ENCODE data around the gene SLC7A1. TPM values are rescaled to one million over a fixed set of nuclear protein-coding genes. Genes with fewer than 3 reads are reported as not detected.

The SLC7A1 gene
- total RNA-seq, 3 donors from 2014 or later: 23.8 to 36.0 (median 28.0) TPM

- no peak overlapping the region for H3K4me3 ChIP-seq
- ATAC-seq: no peak
- no peaks in the 10 kb centered on the region for H3K9me3 ChIP-seq
- intact Hi-C loops (cut with DNase I, micrococcal nuclease): loop anchor here in 1 of 2 donors (10.0 kb wide), 1 partner anchor 209 kb away; no protein-coding TSS in a partner anchor
- no peaks in the 10 kb centered on the region for H3K4me1 ChIP-seq (ENCODE audit: low read depth)
- no peak for DNase-seq
- H3K36me3 ChIP-seq (ENCODE audit: low read depth): no peaks in the 10 kb centered on the region
- no peak for TF ChIP-seq CTCF (IDR thresholded peaks at IDR 0.05)
Observed at GRCh38 chr13:29505511-29505910, 90.0 kb downstream of the SLC7A1 start.

GRCh38 chr13:29504691-29505090, 90.8 kb downstream of the SLC7A1 start:
- no peak overlapping the region for H3K4me3 ChIP-seq
- DNase-seq: no peak
- ATAC-seq: no peak
- H3K4me1 ChIP-seq (ENCODE audit: low read depth): no peaks in the 10 kb centered on the region
- no peak for TF ChIP-seq CTCF (IDR thresholded peaks at IDR 0.05)
- intact Hi-C loops (cut with DNase I, micrococcal nuclease): loop anchor here in 1 of 2 donors (10.0 kb wide), 1 partner anchor 210 kb away; no protein-coding TSS in a partner anchor
- H3K36me3 ChIP-seq (ENCODE audit: low read depth): no peaks in the 10 kb centered on the region
- no peaks in the 10 kb centered on the region for H3K9me3 ChIP-seq

- DNase-seq (no peak), ATAC-seq (no peak)
- Histone ChIP-seq H3K9me3 (no peaks in the 10 kb centered on the region), H3K36me3 (ENCODE audit: low read depth) (no peaks in the 10 kb centered on the region), H3K4me3 (no peak overlapping the region), H3K4me1 (ENCODE audit: low read depth) (no peaks in the 10 kb centered on the region)
- intact Hi-C loops (cut with DNase I, micrococcal nuclease): loop anchor here in 1 of 2 donors (10.0 kb wide), 1 partner anchor 212 kb away; no protein-coding TSS in a partner anchor
- no peak for TF ChIP-seq CTCF (IDR thresholded peaks at IDR 0.05)
Observed at GRCh38 chr13:29503041-29503837, 92.2 kb downstream of the SLC7A1 start.

- TF ChIP-seq CTCF (IDR thresholded peaks at IDR 0.05): no peak
- Histone ChIP-seq H3K36me3 (ENCODE audit: low read depth) (no peaks in the 10 kb centered on the region), H3K9me3 (no peaks in the 10 kb centered on the region), H3K4me1 (ENCODE audit: low read depth) (no peaks in the 10 kb centered on the region), H3K4me3 (no peak overlapping the region)
- DNase-seq (no peak), ATAC-seq (no peak)
- intact Hi-C loops (cut with DNase I, micrococcal nuclease): loop anchor here in 1 of 2 donors (10.0 kb wide), 1 partner anchor 212 kb away; no protein-coding TSS in a partner anchor
Observed at GRCh38 chr13:29502391-29503008, 93.0 kb downstream of the SLC7A1 start.

- Histone ChIP-seq H3K4me3 (no peak overlapping the region), H3K9me3 (no peaks in the 10 kb centered on the region), H3K36me3 (ENCODE audit: low read depth) (no peaks in the 10 kb centered on the region), H3K4me1 (ENCODE audit: low read depth) (no peaks in the 10 kb centered on the region)
- ATAC-seq (no peak), DNase-seq (no peak)
- intact Hi-C loops (cut with DNase I, micrococcal nuclease): loop anchor here in 1 of 2 donors (10.0 kb wide), 1 partner anchor 213 kb away; no protein-coding TSS in a partner anchor
- TF ChIP-seq CTCF (IDR thresholded peaks at IDR 0.05): no peak
Observed at GRCh38 chr13:29501674-29502073, 93.8 kb downstream of the SLC7A1 start.
